ENCODE measurements around the gene ATP6V1F. TPM values are rescaled to one million over a fixed set of nuclear protein-coding genes. Genes with fewer than 3 reads are reported as not detected.

Gene ATP6V1F
- total RNA-seq, 4 donors from 2014 or later: 31.2 to 137 (median 61.3) TPM

GRCh38 chr7:128873234-128873633 lies 10.6 kb downstream of the ATP6V1F start:
- intact Hi-C loops (cut with DNase I; ENCODE audit: low total_unique reads): loop anchor here (5.0 kb wide), 1 partner anchor 81 kb away; the partner anchor contains the start of gene CCDC136
- peaks cover 0 to 11% of the 10 kb centered on the region in 2 donors for H3K4me1 ChIP-seq
- H3K9me3 ChIP-seq: no peaks in the 10 kb centered on the region
- no peaks in the 10 kb centered on the region for H3K27me3 ChIP-seq
- TF ChIP-seq POLR2A (IDR thresholded peaks at IDR 0.05) (no peak), CTCF (IDR thresholded peaks at IDR 0.05) (no peak)
- DNase-seq: no peak
- H3K36me3 ChIP-seq: no peaks in the 10 kb centered on the region
- no peak overlapping the region for H3K4me3 ChIP-seq
- no peak overlapping the region for H3K27ac ChIP-seq

- no peaks in the 10 kb centered on the region for H3K36me3 ChIP-seq
- no peak overlapping the region for H3K27ac ChIP-seq
- no peak for DNase-seq
- TF ChIP-seq CTCF (IDR thresholded peaks at IDR 0.05) (no peak), POLR2A (IDR thresholded peaks at IDR 0.05) (no peak)
- no peak overlapping the region for H3K4me3 ChIP-seq
- H3K9me3 ChIP-seq: no peaks in the 10 kb centered on the region
- H3K4me1 ChIP-seq: peaks cover 0 to 5% of the 10 kb centered on the region in 2 donors
- intact Hi-C loops (cut with DNase I; ENCODE audit: low total_unique reads): loop anchor here (5.0 kb wide), 1 partner anchor 82 kb away; the partner anchor contains the start of gene CCDC136
- H3K27me3 ChIP-seq: no peaks in the 10 kb centered on the region
Observed at GRCh38 chr7:128874140-128875031, 11.7 kb downstream of the ATP6V1F start.

- Histone ChIP-seq H3K9me3 (no peaks in the 10 kb centered on the region), H3K36me3 (no peaks in the 10 kb centered on the region), H3K4me3 (no peak overlapping the region), H3K4me1 (no peaks in the 10 kb centered on the region), H3K27me3 (no peaks in the 10 kb centered on the region), H3K27ac (no peak overlapping the region)
- TF ChIP-seq POLR2A (IDR thresholded peaks at IDR 0.05) (no peak), CTCF (IDR thresholded peaks at IDR 0.05) (no peak)
- intact Hi-C loops (cut with DNase I; ENCODE audit: low total_unique reads): no loop called here
- DNase-seq: no peak
Observed at GRCh38 chr7:128875523-128875948, 12.9 kb downstream of the ATP6V1F start.

GRCh38 chr7:128876127-128876526 lies 13.5 kb downstream of the ATP6V1F start:
- Histone ChIP-seq H3K27me3 (no peaks in the 10 kb centered on the region), H3K4me1 (no peaks in the 10 kb centered on the region), H3K4me3 (no peak overlapping the region), H3K27ac (no peak overlapping the region), H3K36me3 (no peaks in the 10 kb centered on the region), H3K9me3 (no peaks in the 10 kb centered on the region)
- no peak for DNase-seq
- intact Hi-C loops (cut with DNase I; ENCODE audit: low total_unique reads): no loop called here
- no peak for TF ChIP-seq CTCF (IDR thresholded peaks at IDR 0.05)
- TF ChIP-seq POLR2A (IDR thresholded peaks at IDR 0.05): no peak

GRCh38 chr7:128876586-128876977 lies 13.9 kb downstream of the ATP6V1F start:
- DNase-seq: no peak
- Histone ChIP-seq H3K4me1 (no peaks in the 10 kb centered on the region), H3K36me3 (no peaks in the 10 kb centered on the region), H3K27ac (no peak overlapping the region), H3K4me3 (no peak overlapping the region), H3K9me3 (no peaks in the 10 kb centered on the region), H3K27me3 (no peaks in the 10 kb centered on the region)
- TF ChIP-seq CTCF (IDR thresholded peaks at IDR 0.05) (no peak), POLR2A (IDR thresholded peaks at IDR 0.05) (no peak)
- intact Hi-C loops (cut with DNase I; ENCODE audit: low total_unique reads): no loop called here
